ENCODE results near the gene TGFB1. TPM values are rescaled to one million over a fixed set of nuclear protein-coding genes. Genes with fewer than 3 reads are reported as not detected.
"Not testable (repeated sequence)": the region's sequence is repeated elsewhere in the genome, so short reads cannot be mapped to it uniquely, and the experiment has no call there.

The TGFB1 gene
- total RNA-seq, 1 donor from 2014 or later, result 47.1 TPM

GRCh38 chr19:41300555-41300954, 53.2 kb downstream of the TGFB1 start:
- DNase-seq (ENCODE audit: low spot score), result no peak

GRCh38 chr19:41299755-41300089, 54.0 kb downstream of the TGFB1 start:
- no peak for DNase-seq (ENCODE audit: low spot score)

GRCh38 chr19:41299046-41299754, 54.5 kb downstream of the TGFB1 start:
- DNase-seq (ENCODE audit: low spot score), result no peak

GRCh38 chr19:41298348-41298964, 55.3 kb downstream of the TGFB1 start:
- DNase-seq (ENCODE audit: low spot score), result peak; percentile 64

- no peak for DNase-seq (ENCODE audit: low spot score)
These were observed 55.9 kb downstream of the TGFB1 start for GRCh38 chr19:41297628-41298347.

GRCh38 chr19:41296433-41296871, 57.3 kb downstream of the TGFB1 start:
- DNase-seq (ENCODE audit: low spot score), result no peak

GRCh38 chr19:41295499-41295898, 58.2 kb downstream of the TGFB1 start:
- no peak for DNase-seq (ENCODE audit: low spot score)

GRCh38 chr19:41294393-41294792, 59.3 kb downstream of the TGFB1 start:
- DNase-seq (ENCODE audit: low spot score), result no peak

- DNase-seq (ENCODE audit: low spot score), result not testable (repeated sequence)
These were observed 63.9 kb downstream of the TGFB1 start for GRCh38 chr19:41289814-41290213.

- DNase-seq (ENCODE audit: low spot score), result no peak
These were observed 64.8 kb downstream of the TGFB1 start for GRCh38 chr19:41288673-41289530.

Other genes with a start within 250 kb of the TGFB1 start
- not detected for gene CYP2F1, start 239.5 kb downstream of the TGFB1 start, total RNA-seq
- 90.1 TPM for gene CYP2S1, start 160.7 kb downstream of the TGFB1 start, total RNA-seq
- 57.3 TPM for gene AXL, start 134.7 kb downstream of the TGFB1 start, total RNA-seq
- 161 TPM for gene HNRNPUL1, start 89.5 kb downstream of the TGFB1 start, total RNA-seq
- 26.2 TPM for gene CCDC97, start 43.8 kb downstream of the TGFB1 start, total RNA-seq
- gene B9D2, start 10.2 kb upstream of the TGFB1 start, total RNA-seq, result 12.8 TPM
- gene TMEM91, start 22.6 kb upstream of the TGFB1 start, total RNA-seq, result 8.6 TPM
- 12.3 TPM for gene EXOSC5, start 43.4 kb upstream of the TGFB1 start, total RNA-seq
- gene BCKDHA, start 43.9 kb upstream of the TGFB1 start, total RNA-seq, result 26.4 TPM
- gene B3GNT8, start 73.5 kb upstream of the TGFB1 start, total RNA-seq, result 2.4 TPM
- gene DMAC2, start 86.0 kb upstream of the TGFB1 start, total RNA-seq, result 45.0 TPM
- gene ERICH4, start 89.2 kb upstream of the TGFB1 start, total RNA-seq, result not detected
- gene CEACAM21, start 222.2 kb upstream of the TGFB1 start, total RNA-seq, result 2.4 TPM

All from mucosa of gallbladder (tissue), 1 donor.